Nephron progenitor cell (in vitro differentiated cells): ENCODE measurements around the gene JUN.

ENCODE experiments used
- DNase-seq: peaks from one replicate; pipeline ENCODE4 v3.0.0; 2021
- H3K27ac Mint-ChIP-seq: 2 replicates; pipeline ENCODE4 v1.8.0; 2021; ENCODE audit warnings: mild to moderate bottlenecking, moderate library complexity, mixed read lengths
- H3K27me3 Mint-ChIP-seq: 2 replicates; pipeline ENCODE4 v1.8.0; 2021; ENCODE audit warnings: mild to moderate bottlenecking, low read depth, mixed read lengths; ENCODE audit not compliant: poor library complexity
- H3K36me3 Mint-ChIP-seq: 2 replicates; pipeline ENCODE4 v1.8.0; 2021; ENCODE audit warnings: low read depth, mixed read lengths
- H3K4me1 Mint-ChIP-seq: 2 replicates; pipeline ENCODE4 v1.8.0; 2021; ENCODE audit warnings: mixed read lengths
- H3K4me3 Mint-ChIP-seq: 2 replicates; pipeline ENCODE4 v1.8.0; 2021; ENCODE audit warnings: mild to moderate bottlenecking, moderate library complexity, mixed read lengths
- H3K9me3 Mint-ChIP-seq: 2 replicates; pipeline ENCODE4 v1.8.0; 2021; ENCODE audit warnings: mild to moderate bottlenecking, moderate library complexity, mixed read lengths
- CTCF ChIP-seq: fragments of 200-600 bp; sonication (generic); IDR thresholded peaks from 2 replicates; pipeline ENCODE4 v1.5.0; 2021; ENCODE audit warnings: antibody characterized with exemption

Gene JUN

GRCh38 chr1:58754683-58755467 lies 29.0 kb downstream of the JUN start:
- peaks cover 3% of the 10 kb centered on the region for H3K27me3 Mint-ChIP-seq
- H3K27ac Mint-ChIP-seq, result no peak overlapping the region

DNA sequence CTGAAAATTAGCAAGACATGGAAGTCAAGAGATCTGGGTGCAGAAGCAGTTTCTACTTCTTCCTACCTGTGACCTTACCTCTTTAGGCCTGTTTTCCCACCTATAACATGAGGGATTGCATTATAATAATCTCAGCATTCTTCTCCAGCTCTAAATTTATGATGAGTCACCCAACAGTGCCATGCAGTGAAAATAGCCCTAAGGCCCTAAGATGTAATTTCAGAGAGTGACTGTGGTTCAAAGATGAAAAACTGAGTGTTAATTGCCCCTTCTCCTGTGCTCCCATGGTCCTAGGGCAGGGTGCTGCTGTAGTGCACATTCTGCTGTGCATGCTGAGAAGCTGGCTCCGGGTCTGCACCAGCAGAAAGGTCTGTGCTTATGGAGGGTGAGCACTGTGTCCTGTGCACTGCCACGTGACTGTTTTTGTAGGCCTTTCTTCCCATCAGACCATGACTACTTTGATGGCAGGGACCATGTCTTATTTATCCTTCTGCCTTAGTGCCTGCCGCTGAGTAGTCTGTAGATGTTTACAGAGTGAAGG lies 29.7 kb downstream of the JUN start:
- peaks cover 4% of the 10 kb centered on the region for H3K27me3 Mint-ChIP-seq
- H3K4me3 Mint-ChIP-seq, result no peak overlapping the region
- H3K9me3 Mint-ChIP-seq, result no peaks in the 10 kb centered on the region
- no peak overlapping the region for H3K27ac Mint-ChIP-seq
- peaks cover 39% of the 10 kb centered on the region for H3K4me1 Mint-ChIP-seq
- no peaks in the 10 kb centered on the region for H3K36me3 Mint-ChIP-seq
- TF ChIP-seq CTCF, result no peak
- no peak for DNase-seq

More at GRCh38 chr1:58754683-58755467, 29.0 kb downstream of the JUN start:
- Mint-ChIP-seq H3K4me3 (no peak overlapping the region), H3K36me3 (no peaks in the 10 kb centered on the region), H3K9me3 (no peaks in the 10 kb centered on the region), H3K4me1 (peaks cover 35% of the 10 kb centered on the region)
- no peak for DNase-seq
- TF ChIP-seq CTCF, result no peak

GRCh38 chr1:58753431-58753866 lies 30.4 kb downstream of the JUN start:
- DNase-seq, result no peak
- Mint-ChIP-seq H3K36me3 (no peaks in the 10 kb centered on the region), H3K27me3 (peaks cover 5% of the 10 kb centered on the region), H3K4me1 (peaks cover 44% of the 10 kb centered on the region), H3K27ac (no peak overlapping the region), H3K9me3 (no peaks in the 10 kb centered on the region), H3K4me3 (no peak overlapping the region)
- TF ChIP-seq CTCF, result no peak

- DNase-seq, result no peak
- H3K27ac Mint-ChIP-seq, result no peak overlapping the region
- no peak overlapping the region for H3K4me3 Mint-ChIP-seq
- H3K4me1 Mint-ChIP-seq, result peaks cover 59% of the 10 kb centered on the region
- no peaks in the 10 kb centered on the region for H3K9me3 Mint-ChIP-seq
- no peak for TF ChIP-seq CTCF
- H3K27me3 Mint-ChIP-seq, result peaks cover 15% of the 10 kb centered on the region
- H3K36me3 Mint-ChIP-seq, result no peaks in the 10 kb centered on the region
Measured at GRCh38 chr1:58749646-58750045, 34.2 kb downstream of the JUN start.

DNA sequence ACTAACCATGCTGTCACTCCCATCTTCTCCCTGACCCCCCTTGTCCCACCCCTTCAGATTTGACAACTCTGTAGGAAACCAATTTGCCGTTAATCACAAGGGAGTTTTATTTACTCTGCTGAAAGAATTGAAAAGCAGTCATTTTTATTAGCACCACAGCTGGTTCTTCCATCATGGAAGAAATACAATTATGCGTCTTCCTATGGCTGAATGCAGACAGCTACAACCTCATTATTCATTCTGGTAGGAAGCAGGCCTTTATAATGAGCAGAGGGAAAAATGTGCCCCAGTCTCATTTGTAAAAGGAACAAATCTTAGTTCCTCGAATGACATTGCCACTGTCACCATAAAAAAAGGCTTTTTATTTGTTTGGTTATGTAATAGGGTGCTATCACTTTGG lies 35.2 kb downstream of the JUN start:
- Mint-ChIP-seq H3K36me3 (no peaks in the 10 kb centered on the region), H3K4me1 (peaks cover 50% of the 10 kb centered on the region), H3K27ac (no peak overlapping the region), H3K4me3 (no peak overlapping the region), H3K27me3 (peaks cover 18% of the 10 kb centered on the region), H3K9me3 (peaks cover 4% of the 10 kb centered on the region)
- DNase-seq, result no peak
- TF ChIP-seq CTCF, result no peak

- Mint-ChIP-seq H3K27me3 (peaks cover 19% of the 10 kb centered on the region), H3K27ac (peak overlapping the region; percentile 17), H3K4me3 (no peak overlapping the region), H3K9me3 (peaks cover 7% of the 10 kb centered on the region), H3K36me3 (no peaks in the 10 kb centered on the region), H3K4me1 (peaks cover 44% of the 10 kb centered on the region)
- TF ChIP-seq CTCF, result no peak
- no peak for DNase-seq
Measured at GRCh38 chr1:58746757-58747156, 37.1 kb downstream of the JUN start.
